ENCODE results near the gene C5orf63.
"Not testable (repeated sequence)": the region's sequence is repeated elsewhere in the genome, so short reads cannot be mapped to it uniquely, and the experiment has no call there.

The C5orf63 gene

GRCh38 chr5:127009784-127010183 is 63.5 kb downstream of the C5orf63 start:
- DNase-seq (ENCODE audit: low spot score), result no peak

GRCh38 chr5:127008300-127008975 is 64.9 kb downstream of the C5orf63 start:
- DNase-seq (ENCODE audit: low spot score), result no peak

- no peak for DNase-seq (ENCODE audit: low spot score)
Observed at GRCh38 chr5:127007522-127007921, 65.8 kb downstream of the C5orf63 start.

GRCh38 chr5:127006744-127007143 is 66.6 kb downstream of the C5orf63 start:
- DNase-seq (ENCODE audit: low spot score), result no peak

GRCh38 chr5:127005282-127005681 is 68.0 kb downstream of the C5orf63 start:
- DNase-seq (ENCODE audit: low spot score), result not testable (repeated sequence)

- DNase-seq (ENCODE audit: low spot score), result no peak
Observed at GRCh38 chr5:127004721-127005120, 68.6 kb downstream of the C5orf63 start.

GRCh38 chr5:127003798-127004495 is 69.4 kb downstream of the C5orf63 start:
- no peak for DNase-seq (ENCODE audit: low spot score)

- no peak for DNase-seq (ENCODE audit: low spot score)
Observed at GRCh38 chr5:127002390-127002789, 70.9 kb downstream of the C5orf63 start.

GRCh38 chr5:127001621-127002296 is 71.5 kb downstream of the C5orf63 start:
- DNase-seq (ENCODE audit: low spot score), result no peak

All from SK-N-DZ (cell line).